Measurements from ENCODE around the gene NAGLU. TPM values are rescaled to one million over a fixed set of nuclear protein-coding genes. Genes with fewer than 3 reads are reported as not detected.
"Not testable (repeated sequence)": the region's sequence is repeated elsewhere in the genome, so short reads cannot be mapped to it uniquely, and the experiment has no call there.

The NAGLU gene
- total RNA-seq, 1 donor from 2014 or later = 33.1 TPM

DNA sequence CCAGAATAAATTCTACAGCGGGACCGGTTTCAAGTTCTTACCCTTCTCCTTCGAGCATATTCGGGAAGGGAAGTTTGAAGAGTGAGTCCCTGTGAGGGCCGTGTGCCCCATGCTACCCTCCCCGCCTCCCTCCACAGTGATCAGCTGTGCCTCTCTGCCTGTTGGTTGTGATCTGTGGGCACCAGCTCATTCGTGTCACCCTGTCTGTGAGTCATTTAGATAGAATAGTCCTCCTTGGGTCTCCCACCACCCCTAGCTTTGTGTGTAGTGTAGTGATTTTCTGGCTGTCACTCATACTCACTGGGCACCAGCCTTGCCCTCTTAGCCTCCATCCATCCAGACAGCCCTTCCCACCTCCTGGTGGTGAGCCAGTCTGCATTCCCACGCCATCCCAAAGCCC lies 15.0 kb upstream of the NAGLU start:
- no peak for DNase-seq (ENCODE audit: low spot score)

DNA sequence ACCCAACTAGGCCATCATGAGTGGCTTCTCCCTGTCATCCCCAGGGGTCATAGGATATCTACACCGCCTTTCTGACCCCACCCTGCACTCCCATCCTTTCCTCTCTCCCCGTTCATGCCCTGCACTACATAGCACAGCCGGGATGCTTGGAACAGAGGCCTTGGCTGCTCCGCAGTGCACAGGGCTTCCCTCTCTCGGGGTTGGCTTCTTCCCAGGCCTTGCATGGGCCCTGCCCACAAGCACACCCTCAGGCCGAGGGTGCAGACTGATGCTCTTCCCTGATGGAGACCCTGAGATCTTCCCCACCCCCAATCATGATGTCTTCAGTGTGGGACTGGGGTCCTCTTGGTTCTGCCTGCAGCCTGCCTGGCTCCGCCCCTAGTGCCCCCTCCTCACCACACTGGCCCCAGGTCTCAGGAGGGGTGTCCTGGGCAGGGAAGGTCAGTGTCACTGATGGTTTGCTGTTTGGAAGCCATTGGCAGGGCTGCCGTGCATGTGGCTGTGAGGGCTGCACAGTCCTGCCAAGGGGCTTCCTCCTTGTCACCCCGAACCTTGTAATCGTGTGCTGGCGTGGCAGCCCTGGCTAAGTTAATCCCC lies 14.3 kb upstream of the NAGLU start:
- no peak for DNase-seq (ENCODE audit: low spot score)

DNA sequence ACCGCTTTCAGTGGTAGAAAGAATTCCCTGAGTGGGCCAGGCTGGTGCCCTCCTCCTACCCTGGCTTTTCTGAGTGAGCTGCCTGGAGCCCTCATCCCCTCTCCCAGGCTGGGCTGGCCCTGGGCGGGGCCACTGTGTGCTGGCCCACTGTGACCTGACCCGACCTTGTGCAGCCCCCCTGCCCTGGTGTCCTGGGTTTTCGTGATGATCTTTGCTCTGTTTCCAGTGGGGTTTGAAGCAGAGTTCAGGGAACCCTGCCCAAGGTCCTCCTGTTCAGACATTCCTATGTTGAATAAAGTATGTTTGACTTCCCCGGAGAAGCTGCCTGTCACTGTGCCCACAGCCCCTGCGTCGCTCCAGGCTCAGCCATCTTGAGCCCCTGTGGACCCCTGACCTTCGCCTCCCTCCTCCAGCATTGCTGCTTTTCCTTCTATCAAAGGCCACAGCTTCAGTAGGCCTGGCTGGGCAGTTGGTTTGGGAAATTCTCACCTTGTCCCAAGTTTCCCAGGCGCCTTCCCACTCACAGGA lies 13.7 kb upstream of the NAGLU start:
- no peak for DNase-seq (ENCODE audit: low spot score)

DNA sequence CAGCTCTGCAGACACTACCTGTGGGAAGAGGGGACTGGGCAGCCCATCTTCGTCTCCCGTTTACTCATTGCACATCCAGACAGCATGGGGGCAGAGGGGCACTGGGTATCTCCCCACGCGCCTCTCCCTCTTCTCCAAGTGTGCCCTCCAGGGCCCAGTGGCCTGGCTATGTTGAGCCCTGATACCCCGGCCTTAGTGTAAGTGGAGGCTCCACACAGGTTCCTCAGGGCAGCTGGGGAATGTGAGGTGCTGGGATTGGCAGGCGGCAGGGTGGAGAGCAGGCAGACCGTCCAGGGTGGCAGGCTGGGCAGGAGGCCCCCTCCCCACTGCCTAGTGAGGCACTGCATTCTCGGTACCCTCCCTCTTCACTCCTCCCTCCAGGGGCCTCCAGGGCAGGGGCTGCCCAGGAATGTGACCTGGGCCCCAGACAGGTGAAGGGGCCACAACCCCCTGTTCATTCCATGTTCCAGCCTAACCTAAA lies 13.2 kb upstream of the NAGLU start:
- no peak for DNase-seq (ENCODE audit: low spot score)

DNA sequence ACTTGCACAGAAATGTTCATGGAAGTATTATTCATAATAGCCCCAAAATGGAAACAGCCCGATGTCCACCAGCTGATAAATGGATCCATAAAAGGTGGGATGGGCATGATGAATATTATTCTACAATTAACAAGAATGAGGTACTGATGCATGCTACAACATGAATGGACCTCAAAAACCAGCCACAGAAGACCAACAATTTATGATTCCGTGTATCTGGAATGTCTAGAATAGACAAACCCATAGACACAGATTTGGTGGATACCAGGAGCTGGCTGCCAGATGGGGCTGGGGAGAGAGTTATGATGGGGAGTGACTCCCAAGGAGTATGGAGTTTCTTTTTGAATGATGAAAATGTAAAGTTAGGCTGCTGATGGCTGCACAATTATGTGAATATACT lies 10.8 kb upstream of the NAGLU start:
- DNase-seq (ENCODE audit: low spot score) = no peak

DNA sequence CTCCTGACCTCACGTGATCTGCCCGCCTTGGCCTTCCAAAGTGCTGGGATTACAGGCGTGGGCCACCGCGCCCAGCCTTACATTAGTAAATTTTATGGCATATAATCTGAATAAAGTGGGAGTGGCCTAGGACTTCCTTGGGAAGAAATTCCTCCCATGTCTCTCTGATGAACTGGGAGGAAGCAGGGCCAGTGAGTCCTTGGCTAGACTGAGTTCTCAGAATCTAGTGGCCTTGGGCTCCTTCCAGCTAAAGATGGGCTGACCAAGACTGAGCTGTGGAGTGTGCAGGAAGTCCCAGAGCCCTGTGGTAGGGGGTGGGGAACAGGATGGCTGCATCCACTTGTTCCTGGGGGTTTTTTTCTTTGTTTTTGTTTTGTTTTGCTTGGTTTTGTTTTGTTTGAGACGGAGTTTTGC lies 10.0 kb upstream of the NAGLU start:
- no peak for DNase-seq (ENCODE audit: low spot score)

DNA sequence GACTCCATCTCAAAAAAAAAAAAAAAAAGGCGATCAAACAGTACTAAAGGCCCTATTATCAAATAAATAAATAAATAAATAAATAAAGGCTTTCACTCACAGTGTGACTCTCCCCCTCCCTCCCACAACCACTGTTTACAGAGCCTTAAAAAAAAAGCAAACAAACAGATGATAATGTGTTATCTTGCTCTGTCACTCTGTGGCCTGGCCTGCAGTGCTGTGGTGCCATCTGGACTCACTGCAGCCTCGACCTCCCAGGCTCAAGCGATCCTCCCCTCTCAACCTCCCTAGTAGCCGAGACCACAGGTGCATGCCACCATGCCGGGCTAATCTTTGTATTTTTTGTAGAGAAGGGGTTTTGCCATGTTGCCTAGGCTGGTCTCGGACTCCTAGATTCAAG lies 8.1 kb upstream of the NAGLU start:
- DNase-seq (ENCODE audit: low spot score) = no peak

DNA sequence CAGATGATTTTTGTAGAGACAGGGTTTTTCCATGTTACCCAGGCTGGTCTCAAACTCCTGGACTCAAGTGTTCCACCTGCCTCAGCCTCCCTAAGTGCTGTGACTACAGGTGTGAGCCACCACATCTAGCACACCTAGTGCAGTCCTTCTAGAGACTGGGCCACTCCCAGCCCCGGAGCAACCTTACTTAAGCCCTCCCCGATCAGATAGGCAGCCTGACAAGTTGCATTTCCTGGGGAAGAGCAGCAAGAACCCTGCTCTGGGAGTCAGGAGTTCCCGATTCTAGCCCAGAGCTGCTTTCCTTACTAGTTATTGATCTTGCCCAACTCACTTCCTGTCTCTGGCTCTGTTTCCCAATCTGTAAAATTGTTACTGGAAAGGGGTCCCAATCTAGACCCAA lies 7.0 kb upstream of the NAGLU start:
- no peak for DNase-seq (ENCODE audit: low spot score)

DNA sequence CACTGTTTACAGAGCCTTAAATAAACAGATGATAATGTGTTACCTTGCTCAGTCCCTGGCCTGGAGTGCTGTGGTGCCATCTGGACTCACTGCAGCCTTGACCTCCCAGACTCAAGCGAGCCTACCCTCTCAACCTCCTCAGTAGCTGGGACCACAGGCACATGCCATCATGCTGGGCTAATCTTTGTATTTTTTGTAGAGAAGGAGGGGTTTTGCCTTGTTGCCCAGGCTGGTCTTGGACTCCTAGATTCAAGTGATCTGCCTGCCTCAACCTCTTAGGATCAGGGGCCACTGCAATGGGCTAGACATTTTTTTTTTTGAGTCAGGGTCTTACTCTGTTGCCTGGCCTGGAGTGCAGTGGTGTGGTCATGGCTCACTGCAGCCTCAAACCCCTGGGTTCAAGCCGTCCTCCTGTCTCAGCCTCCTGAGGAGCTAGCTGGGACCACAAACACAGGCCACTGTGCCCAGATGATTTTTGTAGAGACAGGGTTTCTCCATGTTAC lies 5.0 kb upstream of the NAGLU start:
- DNase-seq (ENCODE audit: low spot score) = no peak

DNA sequence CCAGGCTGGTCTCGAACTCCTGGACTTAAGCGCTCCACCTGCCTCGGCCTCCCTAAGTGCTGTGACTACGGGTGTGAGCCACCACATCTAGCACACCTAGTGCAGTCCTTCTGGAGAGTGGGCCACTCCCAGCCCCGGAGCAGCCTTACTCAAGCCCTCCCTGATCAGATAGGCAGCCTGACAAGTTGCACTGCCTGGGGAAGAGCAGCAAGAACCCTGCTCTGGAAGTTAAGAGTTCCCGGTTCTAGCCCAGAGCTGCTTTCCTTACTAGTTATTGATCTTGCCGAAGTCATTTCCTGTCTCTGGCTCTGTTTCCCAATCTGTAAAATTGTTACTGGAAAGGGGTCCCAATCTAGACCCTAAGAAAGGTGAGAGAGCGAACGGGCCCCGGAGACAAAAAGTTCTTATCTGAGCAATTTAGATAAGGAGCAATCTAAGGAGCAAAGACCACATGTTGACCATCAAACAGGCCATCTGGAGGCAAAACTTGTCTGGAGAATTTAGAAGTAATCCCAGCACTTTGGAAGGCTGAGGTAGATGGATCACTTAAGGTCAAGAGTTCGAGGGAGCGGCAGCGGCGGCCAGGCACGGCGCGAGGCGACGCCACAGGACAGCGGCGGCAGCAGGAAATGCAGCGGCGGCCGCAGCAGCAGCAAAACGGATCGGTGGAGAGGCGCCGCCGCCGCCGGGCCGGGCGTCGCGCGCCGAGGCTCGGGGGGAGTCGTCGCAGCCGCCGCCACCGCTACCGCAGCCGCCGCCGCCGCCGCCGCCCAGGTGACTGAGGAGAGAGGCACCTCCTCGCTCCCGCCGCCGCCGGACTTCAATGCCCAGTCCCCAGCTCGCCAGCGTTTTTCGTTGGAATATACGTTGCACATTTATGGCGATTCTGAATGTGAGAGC lies 4.3 kb upstream of the NAGLU start:
- DNase-seq (ENCODE audit: low spot score) = no peak

DNA sequence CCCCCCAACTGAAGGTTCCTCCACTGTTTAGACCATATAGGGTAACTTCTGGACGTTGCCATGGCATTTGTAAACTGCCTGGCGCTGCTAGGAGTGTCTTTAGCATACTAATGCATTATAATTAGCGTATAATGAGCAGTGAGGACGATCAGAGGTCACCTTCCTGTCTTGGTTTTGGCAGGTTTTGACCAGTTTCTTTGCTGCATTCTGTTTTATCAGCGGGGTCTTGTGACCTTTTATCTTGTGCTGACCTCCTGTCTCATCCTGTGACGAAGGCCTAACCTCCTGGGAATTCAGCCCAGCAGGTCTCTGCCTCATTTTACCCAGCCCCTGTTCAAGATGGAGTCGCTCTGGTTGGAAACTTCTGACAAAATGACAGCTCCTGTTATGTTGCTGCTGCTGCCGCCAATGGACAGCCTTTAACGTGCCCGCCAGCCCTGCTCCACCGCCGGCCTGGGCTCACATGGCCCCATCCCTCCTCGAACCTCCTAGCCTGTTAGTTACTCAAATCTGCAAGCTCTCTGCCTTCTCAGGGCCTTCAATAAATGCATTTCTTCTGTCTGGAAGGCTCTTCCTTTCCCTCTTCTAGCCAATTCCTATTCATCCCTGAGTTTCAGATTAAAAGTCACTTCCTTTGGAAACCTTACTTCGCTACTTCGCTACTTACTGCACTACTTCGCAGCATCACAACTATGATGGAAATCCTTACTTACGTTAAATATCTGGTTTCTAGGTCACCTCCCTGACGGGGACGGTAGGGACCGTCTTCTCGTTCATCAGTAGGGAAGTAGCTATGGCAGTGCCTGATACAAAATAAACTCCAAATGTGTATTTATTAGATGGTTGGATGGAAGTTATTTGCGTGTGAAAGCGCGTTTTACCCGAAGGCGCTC lies 640 bp upstream of the NAGLU start:
- no peak for DNase-seq (ENCODE audit: low spot score)

DNA sequence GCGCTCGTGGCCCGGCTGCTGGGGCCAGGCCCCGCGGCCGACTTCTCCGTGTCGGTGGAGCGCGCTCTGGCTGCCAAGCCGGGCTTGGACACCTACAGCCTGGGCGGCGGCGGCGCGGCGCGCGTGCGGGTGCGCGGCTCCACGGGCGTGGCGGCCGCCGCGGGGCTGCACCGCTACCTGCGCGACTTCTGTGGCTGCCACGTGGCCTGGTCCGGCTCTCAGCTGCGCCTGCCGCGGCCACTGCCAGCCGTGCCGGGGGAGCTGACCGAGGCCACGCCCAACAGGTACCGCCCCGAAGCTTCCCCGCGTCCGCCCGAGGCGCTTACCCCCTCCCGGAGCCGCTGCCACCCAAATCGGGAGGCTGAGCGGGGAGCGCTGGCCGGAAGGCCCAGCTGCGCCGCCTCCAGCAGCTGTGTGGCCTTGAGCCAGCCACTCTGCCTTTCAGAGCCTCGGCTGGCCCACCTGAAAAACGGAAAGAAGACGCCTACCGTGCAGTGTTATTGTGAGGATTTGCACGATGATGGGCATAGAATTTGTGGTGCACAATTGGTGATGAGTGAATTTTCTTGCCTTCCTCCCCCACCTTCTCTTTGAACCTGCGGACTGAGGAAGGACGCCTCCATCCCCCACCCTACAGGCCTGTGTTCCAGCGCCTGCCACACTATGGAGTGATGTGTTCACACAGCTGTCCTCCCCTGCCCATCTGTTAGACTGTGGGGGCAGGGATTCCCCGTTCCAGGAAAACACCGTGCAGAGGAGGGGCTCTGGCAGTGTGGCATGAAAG lies 523 bp downstream of the NAGLU start:
- DNase-seq (ENCODE audit: low spot score) = peak; percentile 88

DNA sequence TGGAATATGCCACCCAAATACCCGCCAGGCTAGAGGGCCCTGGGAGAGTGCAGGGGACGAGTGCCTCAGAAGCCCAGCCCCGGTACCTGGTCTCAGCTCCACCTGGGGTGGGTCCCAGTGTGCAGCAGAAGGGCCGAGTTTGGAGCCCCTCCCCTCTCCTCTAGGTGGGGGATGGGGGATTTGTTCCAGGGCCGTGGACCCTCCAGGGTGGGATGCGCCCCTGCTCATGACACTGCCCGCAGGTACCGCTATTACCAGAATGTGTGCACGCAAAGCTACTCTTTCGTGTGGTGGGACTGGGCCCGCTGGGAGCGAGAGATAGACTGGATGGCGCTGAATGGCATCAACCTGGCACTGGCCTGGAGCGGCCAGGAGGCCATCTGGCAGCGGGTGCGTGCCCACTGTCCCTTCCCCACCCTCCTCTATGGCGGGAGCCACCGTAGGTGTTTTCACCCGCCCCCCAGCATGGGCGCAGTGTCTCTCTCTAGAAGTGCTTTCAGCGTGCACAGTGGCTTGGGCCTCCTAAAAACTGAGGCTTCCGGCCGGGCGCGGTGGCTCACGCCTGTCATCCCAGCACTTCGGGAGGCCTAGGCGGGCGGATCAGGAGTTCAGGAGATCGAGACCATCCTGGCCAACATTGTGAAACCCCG lies 1.2 kb downstream of the NAGLU start:
- no peak for DNase-seq (ENCODE audit: low spot score)

DNA sequence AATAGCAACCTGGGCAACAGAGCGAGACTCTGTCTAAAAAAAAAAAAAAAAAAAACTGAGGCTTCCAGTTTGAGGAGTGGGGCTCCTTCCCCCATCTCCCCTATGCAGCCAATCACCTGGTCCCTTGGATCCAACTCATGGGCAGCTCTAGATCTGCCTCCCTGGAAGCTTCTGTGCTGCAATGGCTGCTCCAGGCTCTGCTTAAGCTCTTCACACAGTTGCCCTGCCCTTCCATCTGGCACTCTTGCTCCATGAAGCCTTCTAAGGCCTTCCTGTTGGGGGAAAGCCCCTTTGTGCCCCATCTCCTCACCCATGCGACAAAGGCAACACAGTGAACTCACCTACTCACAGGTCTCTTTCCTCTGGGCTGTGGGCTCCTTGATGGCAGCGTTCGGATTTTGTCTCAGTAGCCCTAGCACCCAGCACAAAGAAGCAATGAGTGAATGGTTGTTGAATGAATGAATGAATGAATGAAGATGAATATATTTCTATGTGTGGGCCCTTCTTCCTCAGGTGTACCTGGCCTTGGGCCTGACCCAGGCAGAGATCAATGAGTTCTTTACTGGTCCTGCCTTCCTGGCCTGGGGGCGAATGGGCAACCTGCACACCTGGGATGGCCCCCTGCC lies 1.9 kb downstream of the NAGLU start:
- DNase-seq (ENCODE audit: low spot score) = no peak

DNA sequence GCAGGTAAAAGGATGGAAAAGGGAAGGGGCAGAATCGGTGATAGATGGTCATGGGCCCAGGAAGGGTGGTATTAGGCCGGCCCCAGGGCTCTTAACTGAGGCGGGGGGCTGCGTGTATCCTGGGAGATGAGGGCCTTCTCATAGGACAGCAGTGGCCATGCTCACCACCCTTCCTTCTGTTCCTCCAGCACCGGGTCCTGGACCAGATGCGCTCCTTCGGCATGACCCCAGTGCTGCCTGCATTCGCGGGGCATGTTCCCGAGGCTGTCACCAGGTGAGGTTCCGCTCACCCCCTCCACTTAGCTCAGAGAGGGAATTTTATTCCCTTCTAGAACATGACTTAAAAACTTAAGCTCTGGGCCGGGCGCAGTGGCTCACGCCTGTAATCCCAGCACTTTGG lies 2.4 kb downstream of the NAGLU start:
- no peak for DNase-seq (ENCODE audit: low spot score)

DNA sequence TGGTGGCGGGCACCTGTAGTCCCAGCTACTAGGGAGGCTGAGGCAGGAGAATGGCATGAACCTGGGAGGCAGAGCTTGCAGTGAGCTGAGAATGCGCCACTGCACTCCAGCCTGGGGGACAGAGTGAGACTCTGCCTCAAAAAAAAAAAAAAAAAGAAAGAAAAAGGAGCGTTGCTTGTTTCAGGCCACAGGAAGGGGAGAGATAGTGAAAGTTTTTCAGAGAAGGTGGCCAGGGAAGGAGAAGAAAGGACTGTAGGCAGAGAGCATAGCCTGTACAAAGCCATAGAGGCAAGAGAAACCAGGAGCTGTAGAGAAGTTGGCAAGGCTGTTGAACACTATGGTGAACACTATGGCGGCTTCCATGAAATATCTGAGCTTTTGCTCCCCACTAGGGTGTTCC lies 4.5 kb downstream of the NAGLU start:
- DNase-seq (ENCODE audit: low spot score) = not testable (repeated sequence)

DNA sequence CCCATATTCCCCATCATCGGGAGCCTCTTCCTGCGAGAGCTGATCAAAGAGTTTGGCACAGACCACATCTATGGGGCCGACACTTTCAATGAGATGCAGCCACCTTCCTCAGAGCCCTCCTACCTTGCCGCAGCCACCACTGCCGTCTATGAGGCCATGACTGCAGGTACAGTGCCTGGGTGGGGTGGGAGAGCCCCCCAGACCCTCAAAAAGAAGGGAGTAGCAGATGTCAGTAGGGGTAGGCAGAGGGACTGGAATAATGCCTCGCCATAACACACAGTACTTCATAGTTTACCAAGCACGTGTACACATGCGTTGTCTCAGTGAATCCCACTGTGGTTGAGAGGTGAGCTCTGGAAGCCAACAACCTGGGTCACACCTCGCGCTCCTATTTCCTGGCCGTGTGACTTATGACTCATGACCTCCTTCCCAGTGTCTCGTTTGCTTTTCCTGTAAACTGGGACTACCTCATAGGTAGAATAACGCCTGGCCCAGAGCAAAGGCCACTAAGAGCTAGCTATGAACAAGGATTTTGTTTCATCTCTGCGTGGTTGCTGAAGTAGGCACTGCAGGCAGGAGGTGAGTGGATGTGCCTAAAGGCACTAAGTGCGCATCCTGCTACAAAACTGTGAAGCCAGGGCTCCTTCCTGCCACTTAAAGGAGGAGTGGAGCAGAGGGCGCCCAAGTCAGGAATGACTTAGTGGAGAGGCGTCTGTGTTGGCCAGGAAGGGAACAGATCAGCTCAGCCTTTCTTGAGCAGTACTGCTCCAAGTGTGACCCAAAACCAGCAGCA lies 5.2 kb downstream of the NAGLU start:
- no peak for DNase-seq (ENCODE audit: low spot score)

DNA sequence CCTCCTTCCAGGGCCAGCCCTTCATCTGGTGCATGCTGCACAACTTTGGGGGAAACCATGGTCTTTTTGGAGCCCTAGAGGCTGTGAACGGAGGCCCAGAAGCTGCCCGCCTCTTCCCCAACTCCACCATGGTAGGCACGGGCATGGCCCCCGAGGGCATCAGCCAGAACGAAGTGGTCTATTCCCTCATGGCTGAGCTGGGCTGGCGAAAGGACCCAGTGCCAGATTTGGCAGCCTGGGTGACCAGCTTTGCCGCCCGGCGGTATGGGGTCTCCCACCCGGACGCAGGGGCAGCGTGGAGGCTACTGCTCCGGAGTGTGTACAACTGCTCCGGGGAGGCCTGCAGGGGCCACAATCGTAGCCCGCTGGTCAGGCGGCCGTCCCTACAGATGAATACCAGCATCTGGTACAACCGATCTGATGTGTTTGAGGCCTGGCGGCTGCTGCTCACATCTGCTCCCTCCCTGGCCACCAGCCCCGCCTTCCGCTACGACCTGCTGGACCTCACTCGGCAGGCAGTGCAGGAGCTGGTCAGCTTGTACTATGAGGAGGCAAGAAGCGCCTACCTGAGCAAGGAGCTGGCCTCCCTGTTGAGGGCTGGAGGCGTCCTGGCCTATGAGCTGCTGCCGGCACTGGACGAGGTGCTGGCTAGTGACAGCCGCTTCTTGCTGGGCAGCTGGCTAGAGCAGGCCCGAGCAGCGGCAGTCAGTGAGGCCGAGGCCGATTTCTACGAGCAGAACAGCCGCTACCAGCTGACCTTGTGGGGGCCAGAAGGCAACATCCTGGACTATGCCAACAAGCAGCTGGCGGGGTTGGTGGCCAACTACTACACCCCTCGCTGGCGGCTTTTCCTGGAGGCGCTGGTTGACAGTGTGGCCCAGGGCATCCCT lies 7.4 kb downstream of the NAGLU start:
- DNase-seq (ENCODE audit: low spot score) = no peak

All from ureter (tissue), 1 donor.